HepG2 (cell line): ENCODE measurements around the gene SEPHS1. TPM values are rescaled to one million over a fixed set of nuclear protein-coding genes. Genes with fewer than 3 reads are reported as not detected.

ENCODE experiments used
- FIP1L1 ChIP-seq: fragments of 200-400 bp; formaldehyde crosslinking; IDR thresholded peaks from 2 replicates; pipeline ENCODE4 v1.6.1; 2018; ENCODE audit warnings: low read depth, mild to moderate bottlenecking, low read length, moderate library complexity, borderline replicate concordance; ENCODE audit not compliant: insufficient read depth
- KLF12 ChIP-seq: sonication (generic); formaldehyde crosslinking; IDR thresholded peaks from 2 replicates; pipeline ENCODE4 v1.4.0; 2020; ENCODE audit warnings: missing genetic modification reagents, borderline replicate concordance
- STAT6 ChIP-seq: sonication (generic); formaldehyde crosslinking; IDR thresholded peaks from 2 replicates; pipeline ENCODE4 v1.4.0; 2020; ENCODE audit warnings: missing genetic modification reagents, mild to moderate bottlenecking, borderline replicate concordance
- TGIF2 ChIP-seq: IDR thresholded peaks from 2 replicates; pipeline ENCODE4 v1.6.1; 2016; ENCODE audit warnings: control low read depth, missing compliant biosample characterization
- YEATS2 ChIP-seq: sonication (generic); formaldehyde crosslinking; IDR thresholded peaks from 2 replicates; pipeline ENCODE4 v1.4.0; 2020; ENCODE audit warnings: missing genetic modification reagents, borderline replicate concordance
- ZC3H4 ChIP-seq: sonication (generic); formaldehyde crosslinking; IDR thresholded peaks from 2 replicates; pipeline ENCODE4 v1.4.0; 2020; ENCODE audit warnings: missing genetic modification reagents, borderline replicate concordance
- ZNF501 ChIP-seq: sonication (generic); formaldehyde crosslinking; IDR thresholded peaks from 2 replicates; pipeline ENCODE4 v1.5.1; 2020; ENCODE audit warnings: mild to moderate bottlenecking, moderate library complexity, missing genetic modification reagents
- ZNF550 ChIP-seq: sonication (generic); formaldehyde crosslinking; IDR thresholded peaks from 2 replicates; pipeline ENCODE4 v1.4.0; 2020; ENCODE audit warnings: mild to moderate bottlenecking, missing genetic modification reagents, borderline replicate concordance
- ZNF614 ChIP-seq: IDR thresholded peaks from 2 replicates; pipeline ENCODE4 v1.6.1; 2018; ENCODE audit warnings: missing biosample characterization, missing genetic modification reagents, inconsistent platforms, borderline replicate concordance
- ZSCAN20 ChIP-seq: sonication (generic); formaldehyde crosslinking; IDR thresholded peaks from 2 replicates; pipeline ENCODE4 v1.4.0; 2020; ENCODE audit warnings: missing genetic modification reagents, mild to moderate bottlenecking, borderline replicate concordance
- polyA plus RNA-seq, 8 experiments: library from polyadenylated mRNA; depleted of rRNA in 3 of 8; stranded (reverse) in 7 of 8; unstranded in 1 of 8; fragments of >200 nt; fragmentation: Illumina TruSeq in 4 of 8; extraction: Trizol in 4 of 8; gene quantifications; 2 replicates each; pipeline versions ENCODE4 v1.2.1 to v1.2.3, GENCODE V29; 2011 to 2016; ENCODE audit warnings: low read depth in 4 of 8, missing spikeins in 1 of 8, mixed read lengths in 1 of 8; ENCODE audit not compliant: insufficient read depth in 1 of 8
- total RNA-seq, 5 experiments: library from RNA; depleted of rRNA; stranded (reverse); fragments of >200 nt; fragmentation: Illumina TruSeq; extraction: Trizol; gene quantifications; 2 replicates each; pipeline ENCODE4 v1.2.3, GENCODE V29; 2016; ENCODE audit warnings: low read depth in 1 of 5
- TF ChIP-seq, protein P1 (sequence below): sonication (generic); formaldehyde crosslinking; IDR thresholded peaks from 2 replicates; pipeline ENCODE4 v1.9.0; 2022; ENCODE audit warnings: low read depth, missing genetic modification reagents
- TF ChIP-seq, protein P2 (sequence below): sonication (generic); formaldehyde crosslinking; IDR thresholded peaks from 2 replicates; pipeline ENCODE4 v1.5.0; 2020; ENCODE audit warnings: mild to moderate bottlenecking, missing genetic modification reagents, moderate library complexity
- TF ChIP-seq, protein P3 (sequence below): sonication (generic); formaldehyde crosslinking; IDR thresholded peaks from 2 replicates; pipeline ENCODE4 v1.4.0; 2020; ENCODE audit warnings: mild to moderate bottlenecking, missing genetic modification reagents
- TF ChIP-seq, protein P4 (sequence below): sonication (generic); formaldehyde crosslinking; IDR thresholded peaks from 2 replicates; pipeline ENCODE4 v1.5.1; 2020; ENCODE audit warnings: missing genetic modification reagents, mild to moderate bottlenecking, borderline replicate concordance
- TF ChIP-seq, protein P5 (sequence below): IDR thresholded peaks from 2 replicates; pipeline ENCODE4 v1.4.0; 2020; ENCODE audit warnings: mild to moderate bottlenecking, missing genetic modification reagents

The SEPHS1 gene
- total and polyA plus RNA-seq, 2 of the 13 experiments (the other 11 are each of a cell fraction or from before 2014, with no cell fraction given) = 57.8 to 61.5 TPM

DNA sequence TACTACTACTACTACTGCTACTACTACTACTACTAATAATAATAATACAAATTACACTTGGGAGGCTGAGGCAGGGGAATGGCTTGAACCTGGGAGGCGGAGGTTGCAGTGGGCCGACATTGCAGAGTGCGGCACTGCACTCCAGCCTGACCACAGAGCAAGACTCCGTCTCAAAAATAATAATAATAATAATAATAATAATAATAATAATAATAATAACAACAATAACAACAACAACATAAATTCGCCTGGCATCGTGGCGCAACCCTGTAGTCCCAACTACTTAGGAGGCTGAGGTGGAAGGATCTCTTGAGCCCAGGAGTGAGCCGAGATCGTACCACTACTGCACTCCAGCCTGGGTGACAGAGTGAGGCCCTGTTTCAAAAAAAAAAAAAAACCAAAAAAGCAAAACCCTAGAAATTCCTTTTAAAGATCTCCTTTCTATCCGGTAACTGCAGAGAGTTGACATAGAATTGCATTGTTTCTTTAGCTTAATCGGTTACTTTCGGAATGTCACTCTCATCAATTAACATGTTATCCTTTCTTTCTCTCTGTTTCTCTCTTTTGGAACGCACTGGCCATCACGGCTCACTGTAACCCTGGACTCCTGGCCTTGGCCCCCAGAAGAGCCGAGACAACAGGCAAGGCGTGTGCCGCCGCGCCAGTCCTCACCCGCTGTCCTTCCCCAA, 49.2 kb downstream of the SEPHS1 start (continued):
- TF ChIP-seq, protein P1, sequence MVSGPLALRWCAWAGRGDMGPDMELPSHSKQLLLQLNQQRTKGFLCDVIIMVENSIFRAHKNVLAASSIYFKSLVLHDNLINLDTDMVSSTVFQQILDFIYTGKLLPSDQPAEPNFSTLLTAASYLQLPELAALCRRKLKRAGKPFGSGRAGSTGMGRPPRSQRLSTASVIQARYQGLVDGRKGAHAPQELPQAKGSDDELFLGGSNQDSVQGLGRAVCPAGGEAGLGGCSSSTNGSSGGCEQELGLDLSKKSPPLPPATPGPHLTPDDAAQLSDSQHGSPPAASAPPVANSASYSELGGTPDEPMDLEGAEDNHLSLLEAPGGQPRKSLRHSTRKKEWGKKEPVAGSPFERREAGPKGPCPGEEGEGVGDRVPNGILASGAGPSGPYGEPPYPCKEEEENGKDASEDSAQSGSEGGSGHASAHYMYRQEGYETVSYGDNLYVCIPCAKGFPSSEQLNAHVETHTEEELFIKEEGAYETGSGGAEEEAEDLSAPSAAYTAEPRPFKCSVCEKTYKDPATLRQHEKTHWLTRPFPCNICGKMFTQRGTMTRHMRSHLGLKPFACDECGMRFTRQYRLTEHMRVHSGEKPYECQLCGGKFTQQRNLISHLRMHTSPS (CRISPR knock-in tag) = no peak
- TF ChIP-seq YEATS2 = no peak
- TF ChIP-seq, protein P2, sequence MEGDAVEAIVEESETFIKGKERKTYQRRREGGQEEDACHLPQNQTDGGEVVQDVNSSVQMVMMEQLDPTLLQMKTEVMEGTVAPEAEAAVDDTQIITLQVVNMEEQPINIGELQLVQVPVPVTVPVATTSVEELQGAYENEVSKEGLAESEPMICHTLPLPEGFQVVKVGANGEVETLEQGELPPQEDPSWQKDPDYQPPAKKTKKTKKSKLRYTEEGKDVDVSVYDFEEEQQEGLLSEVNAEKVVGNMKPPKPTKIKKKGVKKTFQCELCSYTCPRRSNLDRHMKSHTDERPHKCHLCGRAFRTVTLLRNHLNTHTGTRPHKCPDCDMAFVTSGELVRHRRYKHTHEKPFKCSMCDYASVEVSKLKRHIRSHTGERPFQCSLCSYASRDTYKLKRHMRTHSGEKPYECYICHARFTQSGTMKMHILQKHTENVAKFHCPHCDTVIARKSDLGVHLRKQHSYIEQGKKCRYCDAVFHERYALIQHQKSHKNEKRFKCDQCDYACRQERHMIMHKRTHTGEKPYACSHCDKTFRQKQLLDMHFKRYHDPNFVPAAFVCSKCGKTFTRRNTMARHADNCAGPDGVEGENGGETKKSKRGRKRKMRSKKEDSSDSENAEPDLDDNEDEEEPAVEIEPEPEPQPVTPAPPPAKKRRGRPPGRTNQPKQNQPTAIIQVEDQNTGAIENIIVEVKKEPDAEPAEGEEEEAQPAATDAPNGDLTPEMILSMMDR (CRISPR knock-in tag) = 0 out of 2 replicates have a peak, but pooled peaks have one; percentile 7
- no peak for TF ChIP-seq KLF12 (CRISPR knock-in tag)
- TF ChIP-seq ZNF501 (CRISPR knock-in tag) = no peak
- TF ChIP-seq ZC3H4 = no peak
- TF ChIP-seq, protein P3, sequence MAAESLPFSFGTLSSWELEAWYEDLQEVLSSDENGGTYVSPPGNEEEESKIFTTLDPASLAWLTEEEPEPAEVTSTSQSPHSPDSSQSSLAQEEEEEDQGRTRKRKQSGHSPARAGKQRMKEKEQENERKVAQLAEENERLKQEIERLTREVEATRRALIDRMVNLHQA = no peak
- TF ChIP-seq, protein P4, sequence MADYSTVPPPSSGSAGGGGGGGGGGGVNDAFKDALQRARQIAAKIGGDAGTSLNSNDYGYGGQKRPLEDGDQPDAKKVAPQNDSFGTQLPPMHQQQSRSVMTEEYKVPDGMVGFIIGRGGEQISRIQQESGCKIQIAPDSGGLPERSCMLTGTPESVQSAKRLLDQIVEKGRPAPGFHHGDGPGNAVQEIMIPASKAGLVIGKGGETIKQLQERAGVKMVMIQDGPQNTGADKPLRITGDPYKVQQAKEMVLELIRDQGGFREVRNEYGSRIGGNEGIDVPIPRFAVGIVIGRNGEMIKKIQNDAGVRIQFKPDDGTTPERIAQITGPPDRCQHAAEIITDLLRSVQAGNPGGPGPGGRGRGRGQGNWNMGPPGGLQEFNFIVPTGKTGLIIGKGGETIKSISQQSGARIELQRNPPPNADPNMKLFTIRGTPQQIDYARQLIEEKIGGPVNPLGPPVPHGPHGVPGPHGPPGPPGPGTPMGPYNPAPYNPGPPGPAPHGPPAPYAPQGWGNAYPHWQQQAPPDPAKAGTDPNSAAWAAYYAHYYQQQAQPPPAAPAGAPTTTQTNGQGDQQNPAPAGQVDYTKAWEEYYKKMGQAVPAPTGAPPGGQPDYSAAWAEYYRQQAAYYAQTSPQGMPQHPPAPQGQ = no peak
- TF ChIP-seq TGIF2 (CRISPR knock-in tag) = no peak
- no peak for TF ChIP-seq ZSCAN20
- TF ChIP-seq ZNF614 = no peak
- TF ChIP-seq, protein P5, sequence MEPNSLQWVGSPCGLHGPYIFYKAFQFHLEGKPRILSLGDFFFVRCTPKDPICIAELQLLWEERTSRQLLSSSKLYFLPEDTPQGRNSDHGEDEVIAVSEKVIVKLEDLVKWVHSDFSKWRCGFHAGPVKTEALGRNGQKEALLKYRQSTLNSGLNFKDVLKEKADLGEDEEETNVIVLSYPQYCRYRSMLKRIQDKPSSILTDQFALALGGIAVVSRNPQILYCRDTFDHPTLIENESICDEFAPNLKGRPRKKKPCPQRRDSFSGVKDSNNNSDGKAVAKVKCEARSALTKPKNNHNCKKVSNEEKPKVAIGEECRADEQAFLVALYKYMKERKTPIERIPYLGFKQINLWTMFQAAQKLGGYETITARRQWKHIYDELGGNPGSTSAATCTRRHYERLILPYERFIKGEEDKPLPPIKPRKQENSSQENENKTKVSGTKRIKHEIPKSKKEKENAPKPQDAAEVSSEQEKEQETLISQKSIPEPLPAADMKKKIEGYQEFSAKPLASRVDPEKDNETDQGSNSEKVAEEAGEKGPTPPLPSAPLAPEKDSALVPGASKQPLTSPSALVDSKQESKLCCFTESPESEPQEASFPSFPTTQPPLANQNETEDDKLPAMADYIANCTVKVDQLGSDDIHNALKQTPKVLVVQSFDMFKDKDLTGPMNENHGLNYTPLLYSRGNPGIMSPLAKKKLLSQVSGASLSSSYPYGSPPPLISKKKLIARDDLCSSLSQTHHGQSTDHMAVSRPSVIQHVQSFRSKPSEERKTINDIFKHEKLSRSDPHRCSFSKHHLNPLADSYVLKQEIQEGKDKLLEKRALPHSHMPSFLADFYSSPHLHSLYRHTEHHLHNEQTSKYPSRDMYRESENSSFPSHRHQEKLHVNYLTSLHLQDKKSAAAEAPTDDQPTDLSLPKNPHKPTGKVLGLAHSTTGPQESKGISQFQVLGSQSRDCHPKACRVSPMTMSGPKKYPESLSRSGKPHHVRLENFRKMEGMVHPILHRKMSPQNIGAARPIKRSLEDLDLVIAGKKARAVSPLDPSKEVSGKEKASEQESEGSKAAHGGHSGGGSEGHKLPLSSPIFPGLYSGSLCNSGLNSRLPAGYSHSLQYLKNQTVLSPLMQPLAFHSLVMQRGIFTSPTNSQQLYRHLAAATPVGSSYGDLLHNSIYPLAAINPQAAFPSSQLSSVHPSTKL (CRISPR knock-in tag) = peak; percentile 73
- no peak for TF ChIP-seq STAT6 (CRISPR knock-in tag)
- TF ChIP-seq FIP1L1 = no peak
- no peak for TF ChIP-seq ZNF550 (CRISPR knock-in tag)
